Measurements from ENCODE around the gene RASD1. TPM values are rescaled to one million over a fixed set of nuclear protein-coding genes. Genes with fewer than 3 reads are reported as not detected.

RASD1 gene
- polyA plus RNA-seq, 1 experiment, result 0.55 TPM

DNA sequence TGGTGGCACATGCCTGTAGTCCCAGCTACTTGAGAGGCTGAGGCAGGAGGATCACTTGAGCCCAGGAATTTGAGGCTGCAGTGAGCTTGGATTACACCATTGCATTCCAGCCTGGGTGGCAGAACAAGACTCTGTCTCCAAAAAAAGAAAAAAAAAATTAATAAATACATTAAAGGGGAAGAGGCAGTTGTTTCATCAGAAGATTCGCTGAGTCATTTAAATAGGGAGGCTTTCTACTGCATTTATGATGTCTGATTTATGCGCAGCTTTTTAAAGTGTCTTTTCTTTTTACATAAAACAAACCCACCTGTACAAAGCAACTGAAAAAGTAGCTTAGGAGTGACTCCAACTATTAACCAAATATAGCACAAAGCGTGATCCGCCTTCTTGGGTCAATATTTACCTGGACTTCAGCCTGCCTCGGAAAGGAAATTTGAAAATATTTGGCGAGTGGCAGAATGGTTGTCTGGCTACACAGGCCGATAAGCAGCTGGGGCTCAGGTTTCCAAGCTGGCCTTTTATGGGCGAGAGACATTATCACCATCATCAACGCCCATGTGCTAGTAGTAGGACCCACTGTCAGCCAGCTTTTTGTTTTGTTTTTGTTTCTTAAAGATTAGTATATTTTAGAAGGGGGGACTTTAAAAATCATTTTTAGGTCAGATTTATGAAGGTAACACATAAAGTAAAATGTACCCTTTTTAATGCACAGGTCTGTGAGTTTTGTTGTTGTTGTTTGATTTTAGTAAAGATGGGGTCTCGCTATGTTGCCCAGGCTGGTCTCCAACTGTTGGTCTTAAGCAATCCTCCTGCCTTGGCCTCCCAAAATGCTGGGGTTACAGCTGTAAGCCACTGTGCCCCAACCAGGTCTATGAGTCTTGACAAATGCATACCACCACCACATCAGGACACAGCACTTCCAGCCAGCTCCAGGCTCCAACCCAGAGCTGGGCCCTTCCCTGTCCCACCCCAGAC lies 42.5 kb upstream of the RASD1 start:
- ChIA-PET POLR2A (no interaction called here), CTCF (interaction anchor here (0.8 to 1.8 kb wide), 3 partner anchors 30 to 75 kb away, joined by 4 to 7 read pairs (median 5); no protein-coding TSS in a partner anchor)
- no peak overlapping the region for H3K27ac ChIP-seq (ENCODE audit: low read depth, low read length)
- TF ChIP-seq, protein P1, sequence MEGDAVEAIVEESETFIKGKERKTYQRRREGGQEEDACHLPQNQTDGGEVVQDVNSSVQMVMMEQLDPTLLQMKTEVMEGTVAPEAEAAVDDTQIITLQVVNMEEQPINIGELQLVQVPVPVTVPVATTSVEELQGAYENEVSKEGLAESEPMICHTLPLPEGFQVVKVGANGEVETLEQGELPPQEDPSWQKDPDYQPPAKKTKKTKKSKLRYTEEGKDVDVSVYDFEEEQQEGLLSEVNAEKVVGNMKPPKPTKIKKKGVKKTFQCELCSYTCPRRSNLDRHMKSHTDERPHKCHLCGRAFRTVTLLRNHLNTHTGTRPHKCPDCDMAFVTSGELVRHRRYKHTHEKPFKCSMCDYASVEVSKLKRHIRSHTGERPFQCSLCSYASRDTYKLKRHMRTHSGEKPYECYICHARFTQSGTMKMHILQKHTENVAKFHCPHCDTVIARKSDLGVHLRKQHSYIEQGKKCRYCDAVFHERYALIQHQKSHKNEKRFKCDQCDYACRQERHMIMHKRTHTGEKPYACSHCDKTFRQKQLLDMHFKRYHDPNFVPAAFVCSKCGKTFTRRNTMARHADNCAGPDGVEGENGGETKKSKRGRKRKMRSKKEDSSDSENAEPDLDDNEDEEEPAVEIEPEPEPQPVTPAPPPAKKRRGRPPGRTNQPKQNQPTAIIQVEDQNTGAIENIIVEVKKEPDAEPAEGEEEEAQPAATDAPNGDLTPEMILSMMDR (IDR thresholded peaks at IDR 0.05; ENCODE audit: low read depth, low read length), result no peak
- DNase-seq (ENCODE audit: low read depth, low spot score), result no peak
- no peaks in the 10 kb centered on the region; the same call in 1 of the 2 replicates for H3K9me3 ChIP-seq (ENCODE audit: control insufficient read depth, insufficient read depth, low read length)
- no peak overlapping the region for H3K4me3 ChIP-seq (ENCODE audit: low read depth, low read length)
- H3K27me3 ChIP-seq (ENCODE audit: control insufficient read depth, insufficient read depth, low read length), result no peaks in the 10 kb centered on the region

DNA sequence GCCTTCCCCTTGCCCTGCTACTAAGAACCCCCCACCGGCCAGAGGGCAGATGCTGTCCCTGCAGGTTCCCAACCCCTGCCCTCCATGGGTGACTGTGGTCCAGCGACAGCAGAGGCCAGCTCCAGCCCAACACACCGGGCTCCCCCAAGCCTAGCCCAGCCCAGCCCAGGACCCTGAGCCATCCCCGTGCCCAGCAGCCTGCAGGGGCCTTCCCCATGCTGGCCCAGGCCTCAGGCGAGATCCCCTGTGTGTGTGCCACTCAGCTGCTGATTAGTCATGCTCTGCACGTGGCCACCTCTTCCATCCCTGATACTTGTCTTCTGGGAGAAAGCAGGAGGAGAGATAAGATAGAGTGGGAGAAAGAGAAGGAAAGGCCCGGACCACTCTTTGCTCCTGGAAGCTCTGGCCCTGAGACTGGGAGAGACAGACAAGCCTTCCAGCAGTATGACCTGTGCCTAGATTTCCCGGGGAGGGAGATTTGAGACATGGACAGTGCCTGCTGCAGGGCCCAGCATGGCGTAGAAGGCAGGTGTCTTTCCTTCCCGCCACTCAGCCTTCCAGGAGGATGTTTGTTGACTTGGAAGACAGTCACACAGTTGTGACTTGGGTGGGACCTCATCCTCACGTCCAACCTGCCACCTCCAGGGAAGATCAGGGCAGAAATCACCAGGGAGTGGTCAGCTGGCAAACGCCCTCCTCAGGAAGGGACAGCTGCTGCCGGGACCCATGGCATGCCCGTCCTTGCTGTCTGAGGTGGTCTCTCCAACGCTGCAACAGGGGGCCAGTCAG lies 41.3 kb upstream of the RASD1 start:
- DNase-seq (ENCODE audit: low read depth, low spot score), result no peak
- ChIA-PET CTCF (no interaction called here), POLR2A (no interaction called here)
- no peak overlapping the region for H3K4me3 ChIP-seq (ENCODE audit: low read depth, low read length)
- no peaks in the 10 kb centered on the region for H3K27me3 ChIP-seq (ENCODE audit: control insufficient read depth, insufficient read depth, low read length)
- no peak overlapping the region for H3K27ac ChIP-seq (ENCODE audit: low read depth, low read length)
- TF ChIP-seq, protein P1 (IDR thresholded peaks at IDR 0.05; ENCODE audit: low read depth, low read length), result no peak
- H3K9me3 ChIP-seq (ENCODE audit: control insufficient read depth, insufficient read depth, low read length), result no peaks in the 10 kb centered on the region; the same call in 1 of the 2 replicates

DNA sequence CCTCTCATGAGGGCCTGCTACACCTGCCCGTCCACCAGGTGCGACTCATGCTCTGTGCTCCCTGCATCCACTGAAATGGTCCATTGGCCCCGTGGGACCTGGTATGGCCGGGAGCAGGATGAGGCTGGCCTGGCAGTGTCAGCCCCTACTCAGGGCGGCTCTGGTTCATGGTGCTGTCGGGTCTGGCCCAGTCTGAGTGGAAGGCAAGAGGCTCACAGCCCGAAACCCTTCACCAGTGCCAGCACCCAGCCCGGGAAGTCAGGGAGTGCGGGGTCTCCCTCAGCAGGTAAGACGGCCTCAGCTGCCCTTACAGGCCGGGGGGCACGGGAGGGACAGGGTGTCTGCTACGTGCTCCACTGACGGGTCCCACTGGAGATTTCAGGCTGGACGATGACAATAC lies 40.5 kb upstream of the RASD1 start:
- H3K27ac ChIP-seq (ENCODE audit: low read depth, low read length), result no peak overlapping the region
- no peak for DNase-seq (ENCODE audit: low read depth, low spot score)
- TF ChIP-seq, protein P1 (IDR thresholded peaks at IDR 0.05; ENCODE audit: low read depth, low read length), result no peak
- ChIA-PET POLR2A (no interaction called here), CTCF (no interaction called here)
- H3K9me3 ChIP-seq (ENCODE audit: control insufficient read depth, insufficient read depth, low read length), result no peaks in the 10 kb centered on the region; the same call in 1 of the 2 replicates
- H3K4me3 ChIP-seq (ENCODE audit: low read depth, low read length), result no peak overlapping the region
- H3K27me3 ChIP-seq (ENCODE audit: control insufficient read depth, insufficient read depth, low read length), result no peaks in the 10 kb centered on the region

DNA sequence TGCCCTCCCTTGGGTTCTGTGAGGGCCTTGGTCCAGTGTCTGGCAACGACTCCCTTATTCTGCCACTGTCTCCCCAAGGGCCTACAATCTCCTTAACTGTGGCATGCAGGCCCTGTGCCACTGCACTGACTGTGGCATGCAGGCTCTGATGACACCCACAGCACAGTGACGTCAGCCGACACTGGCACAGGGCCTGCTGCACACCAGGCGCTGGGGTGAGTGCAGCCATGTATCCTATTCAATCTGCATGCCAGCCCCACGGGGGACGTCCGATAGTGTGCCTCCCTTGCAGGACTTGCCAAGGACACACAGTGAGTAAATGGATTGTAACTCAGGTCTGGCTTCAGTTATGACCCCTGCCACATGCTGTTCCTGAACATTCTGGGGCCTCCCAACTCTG lies 39.8 kb upstream of the RASD1 start:
- TF ChIP-seq, protein P1 (IDR thresholded peaks at IDR 0.05; ENCODE audit: low read depth, low read length), result no peak
- DNase-seq (ENCODE audit: low read depth, low spot score), result no peak
- Histone ChIP-seq H3K27me3 (ENCODE audit: control insufficient read depth, insufficient read depth, low read length) (no peaks in the 10 kb centered on the region), H3K4me3 (ENCODE audit: low read depth, low read length) (no peak overlapping the region), H3K27ac (ENCODE audit: low read depth, low read length) (no peak overlapping the region), H3K9me3 (ENCODE audit: control insufficient read depth, insufficient read depth, low read length) (no peaks in the 10 kb centered on the region; the same call in 1 of the 2 replicates)
- ChIA-PET CTCF (no interaction called here), POLR2A (no interaction called here)
